Subcutaneous abdominal adipose tissue (tissue), 5 donors: ENCODE measurements around the gene RAP2A.

Experiments used
- H3K27ac ChIP-seq: one replicate; pipeline ENCODE4 v1.7.0; 2013; ENCODE audit warnings: low read depth, mild to moderate bottlenecking, inconsistent platforms, low read length, moderate library complexity
- H3K27me3 ChIP-seq, 5 donors: one replicate each; pipeline ENCODE4 v1.7.0; 2013; ENCODE audit warnings: low read length in 5 of 5, inconsistent platforms in 1 of 5; ENCODE audit not compliant: control insufficient read depth in 5 of 5, insufficient read depth in 4 of 5
- H3K36me3 ChIP-seq, 5 donors: one replicate each; pipeline ENCODE4 v1.7.0; 2013; ENCODE audit warnings: low read length in 5 of 5; ENCODE audit not compliant: control insufficient read depth in 5 of 5, insufficient read depth in 5 of 5
- H3K4me1 ChIP-seq, 5 donors: one replicate each; pipeline ENCODE4 v1.7.0; 2013; ENCODE audit warnings: low read length in 5 of 5, mild to moderate bottlenecking in 3 of 5, moderate library complexity in 1 of 5; ENCODE audit not compliant: control insufficient read depth in 5 of 5, insufficient read depth in 5 of 5
- H3K4me3 ChIP-seq, 5 donors: one replicate each; pipeline ENCODE4 v1.7.0; 2013; ENCODE audit warnings: low read length in 5 of 5, low read depth in 1 of 5
- H3K9ac ChIP-seq, 5 donors: one replicate each; pipeline ENCODE4 v1.7.0; 2013; ENCODE audit warnings: low read length in 5 of 5, mild to moderate bottlenecking in 4 of 5, moderate library complexity in 3 of 5
- H3K9me3 ChIP-seq, 5 donors: one replicate each; pipeline ENCODE4 v1.7.0; 2013; ENCODE audit warnings: low read length in 5 of 5; ENCODE audit not compliant: control insufficient read depth in 5 of 5
- donor health status: healthy.
- donor health status: healthy.
- donor health status: healthy.
- donor health status: healthy.
- donor health status: healthy.

Gene RAP2A

DNA sequence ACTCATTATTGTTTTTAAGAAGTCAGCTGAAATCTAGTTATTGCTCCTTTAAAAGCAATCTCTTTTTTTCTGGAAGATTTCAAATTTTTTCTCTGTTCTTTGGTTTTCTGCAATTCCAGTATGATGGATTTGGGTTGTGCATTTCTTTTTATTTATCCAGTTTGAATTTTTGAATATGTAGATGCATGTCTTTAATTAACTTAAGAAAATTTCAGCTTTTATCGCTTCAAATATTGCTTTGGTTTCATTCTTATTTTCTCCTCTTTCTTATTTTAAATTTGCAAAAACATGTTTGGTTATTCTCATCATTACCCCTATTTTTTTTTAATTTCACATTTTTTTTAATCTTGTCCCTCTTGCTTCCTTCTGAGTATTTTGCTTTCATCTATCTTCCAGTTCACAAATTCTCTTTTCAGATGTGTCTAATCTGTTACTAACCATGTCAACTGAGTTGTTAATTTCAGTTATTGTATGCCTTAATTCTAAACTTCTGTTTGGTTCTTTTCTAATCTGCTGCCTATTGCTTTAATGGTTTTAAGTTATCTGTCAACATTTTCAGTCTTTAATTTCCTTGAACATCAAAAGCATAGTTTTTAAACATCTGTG, 56.8 kb downstream of the RAP2A start:
- Histone ChIP-seq H3K9ac (no peak overlapping the region), H3K27ac (no peak overlapping the region), H3K9me3 (peaks cover 3 to 8% (median 5%) of the 10 kb centered on the region in 5 donors), H3K4me1 (peaks cover 0 to 4% (median 3%) of the 10 kb centered on the region in 5 donors), H3K4me3 (no peak overlapping the region), H3K36me3 (no peaks in the 10 kb centered on the region), H3K27me3 (no peaks in the 10 kb centered on the region)

DNA sequence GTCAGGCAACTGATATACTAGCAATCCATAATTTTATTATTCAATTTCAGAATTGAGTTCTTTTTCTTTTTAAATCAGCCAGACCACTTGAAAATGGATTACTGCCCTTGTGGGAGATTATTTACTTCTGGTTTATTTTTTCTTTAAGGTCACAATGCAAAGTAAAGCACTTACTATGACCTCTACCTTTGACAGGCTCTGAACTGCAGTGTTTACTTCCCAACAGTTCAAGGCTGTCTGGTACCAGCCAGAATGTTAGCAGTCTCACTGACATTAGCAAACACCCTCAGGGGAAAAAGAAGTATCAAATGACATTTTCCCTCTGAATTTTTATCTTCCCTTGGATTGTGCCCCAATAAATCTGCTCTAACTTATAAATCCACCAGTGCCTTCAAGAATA, 57.5 kb downstream of the RAP2A start:
- Histone ChIP-seq H3K4me1 (peaks cover 0 to 4% (median 3%) of the 10 kb centered on the region in 5 donors), H3K4me3 (no peak overlapping the region), H3K27me3 (no peaks in the 10 kb centered on the region), H3K9me3 (peaks cover 3 to 8% (median 5%) of the 10 kb centered on the region in 5 donors), H3K36me3 (no peaks in the 10 kb centered on the region), H3K9ac (no peak overlapping the region), H3K27ac (no peak overlapping the region)

DNA sequence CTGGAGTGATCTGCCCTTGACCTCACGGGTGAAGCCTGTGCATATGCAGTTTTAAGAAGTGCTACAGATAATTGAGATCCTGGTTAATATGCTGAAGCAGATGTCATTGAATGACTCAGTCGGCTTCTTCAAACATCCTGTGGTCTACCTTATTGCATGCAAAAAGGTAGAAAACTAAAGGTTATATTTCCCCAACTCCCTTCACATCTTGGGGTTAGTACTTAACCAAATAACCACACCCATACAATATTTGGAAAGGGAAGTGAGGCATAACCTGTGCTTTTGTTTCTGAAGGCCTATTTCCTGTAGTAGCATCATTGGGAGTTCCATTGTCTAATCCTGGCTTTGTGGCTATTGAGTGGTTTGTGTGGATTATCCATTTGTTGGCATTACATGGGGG, 58.3 kb downstream of the RAP2A start:
- no peaks in the 10 kb centered on the region for H3K36me3 ChIP-seq
- no peak overlapping the region for H3K4me3 ChIP-seq
- no peak overlapping the region for H3K9ac ChIP-seq
- peaks cover 3 to 8% (median 5%) of the 10 kb centered on the region in 5 donors for H3K9me3 ChIP-seq
- peaks cover 0 to 3% (median 0%) of the 10 kb centered on the region in 5 donors for H3K4me1 ChIP-seq
- H3K27ac ChIP-seq = no peak overlapping the region
- H3K27me3 ChIP-seq = no peaks in the 10 kb centered on the region

DNA sequence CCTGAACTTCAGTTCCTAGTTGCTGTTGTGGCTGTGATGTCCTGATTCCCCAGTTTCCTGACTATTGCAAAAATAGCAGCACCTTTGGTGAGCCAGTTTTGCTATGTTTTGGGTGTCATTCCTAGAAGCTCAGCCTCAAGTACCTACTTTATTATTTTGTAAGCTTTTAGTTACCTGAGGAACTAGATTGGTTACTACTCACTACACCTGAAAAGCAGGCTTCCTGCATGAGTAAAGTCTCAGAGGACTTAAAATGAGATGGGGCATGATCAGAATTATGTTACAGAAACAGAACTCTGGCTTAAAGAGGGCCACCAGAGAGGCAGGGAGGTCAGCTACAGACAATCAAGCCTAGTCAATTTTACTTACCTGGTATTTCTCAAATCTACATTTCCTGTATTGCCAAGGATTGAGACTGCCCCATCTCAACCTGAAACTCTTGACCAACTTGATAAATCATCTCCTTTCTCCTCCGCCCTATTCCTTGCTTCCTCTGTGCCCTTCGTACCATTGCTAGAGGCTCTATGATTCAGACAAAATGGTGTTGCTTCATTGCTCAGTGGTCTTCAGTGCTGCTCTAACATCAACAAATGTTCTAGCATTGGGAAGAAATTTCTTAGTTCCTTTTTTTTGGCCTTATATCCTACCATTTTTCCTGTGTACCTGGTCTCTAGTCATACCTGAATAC, 58.9 kb downstream of the RAP2A start:
- no peaks in the 10 kb centered on the region for H3K36me3 ChIP-seq
- no peak overlapping the region for H3K27ac ChIP-seq
- peaks cover 0 to 3% (median 0%) of the 10 kb centered on the region in 5 donors for H3K4me1 ChIP-seq
- no peak overlapping the region for H3K4me3 ChIP-seq
- peaks cover 3 to 8% (median 5%) of the 10 kb centered on the region in 5 donors for H3K9me3 ChIP-seq
- no peak overlapping the region for H3K9ac ChIP-seq
- no peaks in the 10 kb centered on the region for H3K27me3 ChIP-seq

DNA sequence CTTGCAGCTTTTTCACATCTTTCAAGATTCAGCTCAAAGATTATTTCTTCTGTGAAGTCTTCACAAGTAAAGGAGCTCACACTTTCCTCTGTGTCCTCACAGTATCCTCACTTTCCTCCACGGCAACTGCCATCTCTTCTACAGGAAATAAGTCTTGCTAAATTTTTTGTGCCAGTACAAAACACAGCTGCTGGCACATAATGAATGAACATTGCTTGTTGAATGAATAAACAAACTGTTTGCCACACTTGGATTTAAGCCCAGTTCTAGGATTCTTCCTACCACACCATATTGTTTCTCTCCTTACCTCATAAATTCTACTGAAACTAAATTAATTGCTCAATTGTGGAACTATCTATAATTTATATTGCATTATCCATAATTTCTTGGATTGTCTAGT, 59.5 kb downstream of the RAP2A start:
- H3K4me1 ChIP-seq = peaks cover 0 to 3% (median 0%) of the 10 kb centered on the region in 5 donors
- H3K27me3 ChIP-seq = no peaks in the 10 kb centered on the region
- no peak overlapping the region for H3K4me3 ChIP-seq
- peaks cover 3 to 8% (median 5%) of the 10 kb centered on the region in 5 donors for H3K9me3 ChIP-seq
- no peak overlapping the region for H3K27ac ChIP-seq
- no peak overlapping the region for H3K9ac ChIP-seq
- no peaks in the 10 kb centered on the region for H3K36me3 ChIP-seq

DNA sequence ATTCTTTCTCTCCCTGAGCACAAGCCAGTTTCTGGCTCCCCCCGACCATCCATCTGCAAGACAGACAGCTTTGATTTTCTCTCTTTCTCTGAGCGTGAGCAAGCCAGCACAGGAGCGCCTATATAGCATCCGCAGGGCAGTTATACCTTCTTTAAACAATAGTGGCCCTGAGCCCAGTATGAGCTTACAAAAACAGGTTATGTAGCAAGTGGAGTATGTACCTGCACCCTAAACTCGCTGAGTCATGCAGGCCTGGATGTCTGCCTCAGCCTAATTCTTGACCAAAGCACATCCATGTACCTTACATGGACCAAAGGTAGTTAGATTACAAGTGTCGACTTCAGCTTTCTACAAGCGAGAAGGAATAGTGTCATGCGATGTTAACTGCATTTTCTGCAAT, 61.7 kb downstream of the RAP2A start:
- H3K4me1 ChIP-seq = peaks cover 0 to 3% (median 0%) of the 10 kb centered on the region in 5 donors
- H3K27me3 ChIP-seq = no peaks in the 10 kb centered on the region
- peaks cover 3 to 7% (median 5%) of the 10 kb centered on the region in 5 donors for H3K9me3 ChIP-seq
- H3K27ac ChIP-seq = no peak overlapping the region
- H3K36me3 ChIP-seq = no peaks in the 10 kb centered on the region
- H3K9ac ChIP-seq = no peak overlapping the region
- no peak overlapping the region for H3K4me3 ChIP-seq

DNA sequence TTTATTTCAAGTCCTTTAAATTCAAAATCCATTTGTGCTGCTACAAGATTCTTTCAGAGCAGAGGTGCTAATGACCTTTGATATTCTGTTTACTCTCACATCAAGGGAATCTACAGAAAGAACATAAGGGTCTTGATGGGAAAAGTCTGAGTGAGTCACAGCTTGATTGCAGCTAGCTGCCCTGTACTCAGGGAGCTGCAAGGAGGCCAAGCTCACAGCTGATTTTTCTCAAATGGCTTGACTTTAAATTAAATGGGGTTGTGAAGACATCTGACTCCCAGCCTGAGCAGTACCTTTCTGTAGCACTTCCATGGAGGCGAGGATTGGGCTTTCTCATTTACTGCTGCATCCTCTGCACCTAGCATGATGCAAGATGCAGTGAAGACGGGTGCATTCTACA, 62.5 kb downstream of the RAP2A start:
- no peaks in the 10 kb centered on the region for H3K27me3 ChIP-seq
- peaks cover 0 to 3% (median 0%) of the 10 kb centered on the region in 5 donors for H3K4me1 ChIP-seq
- no peak overlapping the region for H3K9ac ChIP-seq
- no peaks in the 10 kb centered on the region for H3K36me3 ChIP-seq
- H3K27ac ChIP-seq = no peak overlapping the region
- no peak overlapping the region for H3K4me3 ChIP-seq
- H3K9me3 ChIP-seq = peaks cover 0 to 1% (median 0%) of the 10 kb centered on the region in 5 donors

DNA sequence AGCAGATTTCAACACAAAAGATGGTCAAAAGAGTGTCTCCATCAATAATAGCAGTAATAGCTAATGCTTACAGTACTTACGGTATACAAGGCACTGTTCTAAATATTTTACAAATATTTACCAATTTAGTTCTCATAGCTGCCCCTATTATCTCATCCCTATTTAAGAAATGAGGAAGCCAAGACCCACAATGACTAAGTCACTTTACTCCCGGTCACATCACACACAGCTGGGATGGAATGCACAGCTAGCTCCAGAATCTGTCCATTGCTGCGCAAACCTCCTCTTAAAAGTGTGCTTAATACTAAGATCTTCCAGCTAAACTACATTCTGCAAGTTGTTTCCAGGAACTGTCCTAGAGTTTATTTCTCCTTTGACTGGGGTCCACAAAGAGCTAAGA, 63.4 kb downstream of the RAP2A start:
- Histone ChIP-seq H3K4me3 (no peak overlapping the region), H3K9me3 (no peaks in the 10 kb centered on the region), H3K36me3 (no peaks in the 10 kb centered on the region), H3K27me3 (no peaks in the 10 kb centered on the region), H3K4me1 (peaks cover 2 to 6% (median 6%) of the 10 kb centered on the region in 5 donors), H3K9ac (no peak overlapping the region), H3K27ac (no peak overlapping the region)

DNA sequence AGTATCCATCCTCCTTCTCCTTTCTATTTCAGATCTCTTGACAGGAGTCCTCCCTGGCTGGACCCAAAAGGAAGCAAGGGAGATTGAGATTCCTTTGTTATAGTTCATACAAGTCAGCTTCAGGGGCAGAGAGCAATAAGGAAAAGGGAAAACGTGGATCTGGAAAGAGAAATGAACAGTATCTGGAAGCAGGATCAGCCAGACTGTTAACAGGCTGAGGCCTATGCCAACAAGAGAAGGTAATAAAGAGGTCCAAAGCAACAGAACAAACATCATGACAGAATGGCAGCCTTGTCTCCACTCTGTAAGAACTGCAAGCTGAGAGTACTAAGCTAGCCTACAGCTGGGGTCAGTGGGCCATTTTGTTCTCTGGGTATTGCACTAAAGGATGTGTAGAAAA, 64.5 kb downstream of the RAP2A start:
- Histone ChIP-seq H3K27me3 (no peaks in the 10 kb centered on the region), H3K4me3 (no peak overlapping the region), H3K4me1 (peaks cover 6 to 15% (median 13%) of the 10 kb centered on the region in 5 donors), H3K27ac (no peak overlapping the region), H3K9ac (no peak overlapping the region), H3K9me3 (no peaks in the 10 kb centered on the region), H3K36me3 (no peaks in the 10 kb centered on the region)

DNA sequence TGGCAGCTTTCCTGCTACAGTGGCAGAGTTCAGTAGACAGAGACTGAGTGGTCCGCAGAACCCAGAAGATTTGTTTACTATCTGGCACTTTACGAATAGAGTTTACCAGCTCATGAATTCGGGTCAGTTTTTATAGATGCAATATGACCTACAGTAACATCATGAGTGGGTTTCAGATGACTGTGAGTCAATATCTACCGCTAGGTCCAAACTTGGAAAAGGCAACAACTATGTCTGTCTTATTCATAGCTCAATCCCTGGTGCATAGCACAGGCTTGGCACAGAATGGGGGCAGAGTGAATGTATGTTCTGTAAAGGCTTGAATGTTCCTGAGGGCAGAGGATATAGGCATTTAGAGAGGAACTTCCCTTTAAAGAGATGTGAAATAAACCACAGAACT, 65.2 kb downstream of the RAP2A start:
- H3K27me3 ChIP-seq = no peaks in the 10 kb centered on the region
- no peaks in the 10 kb centered on the region for H3K9me3 ChIP-seq
- H3K4me3 ChIP-seq = no peak overlapping the region
- H3K36me3 ChIP-seq = no peaks in the 10 kb centered on the region
- no peak overlapping the region for H3K27ac ChIP-seq
- H3K4me1 ChIP-seq = peaks cover 6 to 19% (median 15%) of the 10 kb centered on the region in 5 donors
- H3K9ac ChIP-seq = no peak overlapping the region
